NCI-H748 treated with DMSO at 0.1 percent for 48 hours (cell line): ENCODE data around the gene CYTH4.

Experiments
- DNase-seq: peaks from one replicate; lab custom pipeline; 2025; lab: John Stamatoyannopoulos, UW

Gene CYTH4

DNA sequence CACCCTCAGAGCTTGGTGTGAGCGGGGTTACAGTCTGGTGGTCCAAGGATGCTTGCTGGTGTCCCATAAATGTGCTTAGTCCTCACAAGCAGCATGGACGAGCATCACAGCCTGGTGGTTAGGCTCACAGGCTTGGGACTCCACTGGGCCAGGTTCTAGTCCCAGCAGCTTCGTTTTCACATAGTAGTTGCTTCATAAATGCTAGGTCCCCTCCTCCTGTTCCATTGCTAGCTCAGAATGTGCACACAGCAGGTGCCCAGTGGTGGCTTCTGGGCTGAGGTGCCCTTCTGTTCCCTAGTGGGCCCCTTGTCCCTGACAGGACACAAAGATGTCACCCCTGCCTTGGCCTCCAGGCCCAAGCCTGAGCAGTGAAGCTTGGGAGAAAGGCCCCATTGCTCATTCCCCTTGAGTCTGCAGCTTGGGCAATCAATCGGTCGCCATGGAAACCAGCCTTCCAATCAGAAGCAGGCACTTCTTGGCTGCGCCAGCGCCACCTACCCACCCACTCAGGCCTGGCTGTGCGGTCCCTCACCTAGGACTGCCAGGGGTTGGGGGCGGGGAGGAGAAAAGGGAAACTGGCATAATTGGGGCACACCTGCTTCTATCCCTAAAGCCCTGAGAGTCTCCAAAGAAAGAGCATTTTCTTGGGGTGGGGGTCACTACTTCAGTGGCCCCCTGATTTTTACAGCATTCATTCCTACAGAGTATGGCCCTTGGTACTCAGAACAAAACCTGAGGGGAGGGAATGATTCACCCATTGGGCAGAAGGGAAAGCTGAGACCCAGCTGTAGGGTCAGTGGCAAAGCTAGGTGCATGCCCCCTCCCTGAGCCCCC, 48.1 kb downstream of the CYTH4 start:
- peak; percentile 13 for DNase-seq

DNA sequence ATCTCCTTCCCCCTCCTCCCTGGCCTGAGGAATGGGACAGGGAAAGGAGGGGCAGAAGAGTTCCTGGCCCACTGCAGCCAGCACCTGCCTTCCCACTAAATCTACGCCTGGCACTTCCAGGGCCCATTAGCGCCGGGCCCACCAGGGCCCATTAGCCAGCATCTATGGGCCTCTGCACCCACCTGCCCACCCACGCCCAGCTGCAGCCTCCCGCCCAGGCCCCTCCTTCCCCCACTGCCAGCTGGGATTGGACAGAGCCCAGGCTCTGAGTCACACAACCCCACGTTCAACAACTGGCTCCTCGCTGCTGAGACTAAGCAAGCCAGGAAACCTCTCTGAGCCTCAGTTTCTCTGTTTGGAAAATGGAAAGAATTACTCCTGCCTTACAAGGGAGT, 48.7 kb downstream of the CYTH4 start:
- DNase-seq: no peak

DNA sequence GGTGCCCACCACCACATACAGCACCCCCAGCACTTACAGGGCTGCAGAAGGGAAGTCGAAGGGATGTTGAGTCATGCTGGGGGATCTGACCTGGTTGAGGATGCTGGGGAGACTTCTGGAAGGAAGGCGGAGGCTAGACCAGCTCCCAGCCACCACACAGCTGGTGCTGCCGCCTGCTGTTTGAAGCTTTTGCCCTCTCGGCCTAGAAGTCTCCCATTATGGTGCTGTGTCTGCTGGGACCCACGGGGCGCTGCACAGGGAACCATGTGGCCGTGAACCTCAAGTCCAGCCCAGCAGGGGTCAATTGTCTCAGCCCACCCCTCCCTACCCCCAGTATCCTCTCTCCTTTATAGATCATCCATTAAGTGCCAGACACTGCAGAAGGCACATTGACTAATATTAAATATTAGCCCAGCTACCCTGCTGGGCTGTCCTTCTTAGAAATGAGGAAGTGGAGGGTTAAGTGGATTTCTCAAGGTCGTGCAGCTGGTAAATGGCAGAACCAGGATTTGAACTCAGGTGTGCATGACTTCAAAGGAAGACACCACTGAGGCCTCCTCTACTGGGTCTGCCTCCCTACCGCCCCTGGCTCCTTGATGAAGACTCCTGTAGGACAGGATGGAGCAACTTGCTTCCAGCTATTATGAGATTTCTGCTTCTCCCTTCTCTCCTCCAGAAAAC, 49.7 kb downstream of the CYTH4 start:
- no peak for DNase-seq

DNA sequence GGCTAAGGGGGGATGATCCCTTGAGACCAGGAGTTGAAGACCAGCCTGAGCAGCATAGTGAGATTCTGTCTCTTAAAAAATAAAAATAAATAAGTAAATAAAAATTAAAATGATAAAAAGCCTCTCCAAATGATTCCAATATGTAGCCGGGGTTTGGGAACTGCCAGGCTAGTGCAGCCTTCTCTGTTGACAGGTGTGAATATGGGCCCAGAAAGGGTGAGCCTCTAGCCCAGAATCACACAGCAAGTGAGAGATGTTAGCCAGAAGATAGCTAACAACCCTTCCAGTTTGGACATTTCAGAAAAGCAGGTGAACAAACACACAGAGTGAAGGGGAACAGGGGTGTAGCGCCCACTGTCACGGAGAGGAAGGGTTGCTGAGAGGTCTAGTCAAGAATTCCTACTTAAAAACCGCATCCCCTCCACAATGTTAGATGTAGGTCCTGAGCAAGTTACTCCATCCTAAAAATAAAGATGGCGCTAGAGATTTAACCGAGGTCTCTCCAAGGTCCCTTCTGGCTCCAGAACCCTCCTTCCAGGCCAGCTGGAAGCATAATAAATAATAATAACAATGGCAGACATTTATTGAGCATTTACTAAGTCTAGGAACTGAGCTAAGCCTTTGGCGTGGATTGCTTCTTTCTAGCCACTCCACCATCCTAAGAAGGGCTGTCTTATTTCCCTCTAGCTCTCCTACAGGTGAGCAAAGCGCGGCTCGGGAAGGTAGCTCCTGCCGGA, 51.6 kb downstream of the CYTH4 start:
- DNase-seq: no peak

GRCh38 chr22:37334461-37334858, 52.2 kb downstream of the CYTH4 start:
- DNase-seq: no peak

DNA sequence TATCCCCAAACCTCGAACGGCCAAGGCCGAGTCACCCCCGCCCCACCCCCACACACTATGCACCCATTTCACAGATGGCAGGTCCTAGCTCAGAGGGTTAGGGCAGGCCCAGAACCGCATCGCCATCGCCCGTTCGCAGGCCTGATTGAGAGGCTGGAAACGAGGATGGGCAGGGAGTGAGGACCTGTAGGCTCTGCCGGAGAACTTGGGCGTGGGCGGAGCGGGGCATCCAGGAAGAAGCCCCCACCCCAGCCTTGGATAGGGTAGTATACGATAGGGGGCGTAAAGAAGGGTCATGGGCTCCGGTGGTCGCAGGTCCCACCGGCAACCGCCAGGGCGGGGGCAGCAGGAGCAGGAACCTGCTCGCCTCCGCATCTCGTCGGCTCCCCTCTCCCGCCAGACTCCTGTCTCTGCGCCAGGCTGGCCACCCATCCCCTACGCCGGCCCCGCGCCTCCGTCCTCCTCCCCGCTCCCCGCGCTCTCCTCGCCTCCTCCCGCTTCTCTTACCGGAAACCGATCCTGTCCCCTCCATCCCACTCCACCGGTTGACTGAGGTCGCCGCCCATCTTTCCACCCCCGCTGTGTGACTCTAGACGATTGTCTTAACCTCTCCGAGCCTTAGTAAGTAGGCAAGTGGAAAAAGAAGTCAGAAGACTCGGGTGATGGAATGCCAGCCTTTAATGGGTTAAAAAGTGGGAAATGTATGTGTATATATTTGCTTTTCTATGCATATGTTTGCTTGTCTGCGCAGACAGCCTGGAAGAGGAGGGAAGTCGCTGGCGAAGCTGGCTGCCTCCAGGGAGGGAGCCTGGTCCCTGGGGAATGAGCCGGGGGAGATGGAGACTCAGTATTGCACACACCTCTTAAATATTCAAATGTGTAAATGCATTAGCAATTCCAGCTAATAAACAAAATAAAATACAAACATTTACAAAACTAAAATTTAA, 52.8 kb downstream of the CYTH4 start:
- DNase-seq: peak; percentile 5

DNA sequence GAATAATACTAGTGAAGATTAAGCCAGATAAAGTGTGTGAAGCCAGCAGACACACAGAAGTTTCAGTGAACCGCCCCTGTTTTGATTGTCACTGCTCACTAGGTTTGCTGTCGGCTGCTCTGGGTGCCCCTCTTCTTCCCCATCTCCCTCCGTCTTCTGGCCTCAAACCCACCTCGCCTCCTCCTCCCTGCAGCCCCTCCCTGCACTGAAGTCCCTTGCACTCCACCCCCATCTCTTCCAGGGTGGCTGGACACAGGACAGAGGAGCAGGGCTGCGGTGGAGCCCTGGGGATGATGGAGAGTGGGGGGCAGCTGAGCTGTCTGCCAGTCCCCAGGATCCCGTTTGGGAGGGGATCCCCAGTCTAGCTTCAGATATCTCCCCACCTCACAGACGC, 53.5 kb downstream of the CYTH4 start:
- no peak for DNase-seq

GRCh38 chr22:37336579-37336978, 54.3 kb downstream of the CYTH4 start:
- no peak for DNase-seq

- no peak for DNase-seq
Measured at GRCh38 chr22:37337204-37337943, 55.1 kb downstream of the CYTH4 start.

- no peak for DNase-seq
Measured at GRCh38 chr22:37338539-37339246, 56.4 kb downstream of the CYTH4 start.

DNA sequence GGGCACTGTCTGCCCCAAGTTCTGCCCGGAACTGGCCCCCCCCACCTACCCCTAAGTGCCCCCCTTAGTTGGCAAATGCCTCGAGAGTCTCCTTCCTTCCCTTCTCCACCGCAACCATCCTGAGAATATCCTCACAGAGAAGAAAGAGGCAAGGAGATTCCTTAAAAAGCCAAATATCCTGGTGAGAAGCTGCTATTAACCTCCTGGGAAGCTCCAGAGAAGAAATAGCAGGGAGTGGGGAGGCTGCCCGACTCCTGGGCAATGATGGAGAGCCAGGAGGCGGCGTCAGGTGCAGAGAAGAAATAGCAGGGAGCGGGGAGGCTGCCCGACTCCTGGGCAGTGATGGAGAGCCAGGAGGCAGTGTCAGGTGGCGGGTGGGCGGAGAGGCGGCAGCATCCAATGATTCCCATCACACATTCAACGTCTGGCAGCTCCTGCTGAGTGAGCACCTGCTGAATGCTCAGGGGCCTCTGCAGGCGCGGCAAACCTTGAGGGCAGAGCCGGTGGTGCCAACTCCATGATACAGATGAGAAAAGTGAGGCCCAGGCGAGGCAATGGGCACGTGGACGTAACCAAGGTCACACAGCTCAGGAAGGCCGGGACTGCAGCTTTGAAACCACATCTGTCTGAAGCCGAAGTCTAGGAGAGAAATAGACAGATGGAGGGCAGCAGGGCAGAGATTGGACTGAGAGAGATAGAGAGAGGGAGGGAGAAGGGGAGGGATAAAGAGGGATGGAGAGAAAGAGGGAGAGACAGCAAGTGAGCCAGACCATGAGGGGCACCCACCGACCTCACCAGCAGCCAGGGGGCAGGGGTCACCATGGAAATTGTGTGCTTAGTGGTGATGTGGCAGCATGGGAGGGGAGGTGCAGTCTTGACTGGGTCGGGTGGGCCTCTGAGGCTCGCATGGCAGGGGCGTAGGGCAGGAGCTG, 58.3 kb downstream of the CYTH4 start:
- peak; percentile 1 for DNase-seq

GRCh38 chr22:37342065-37342464, 59.8 kb downstream of the CYTH4 start:
- DNase-seq: no peak

DNA sequence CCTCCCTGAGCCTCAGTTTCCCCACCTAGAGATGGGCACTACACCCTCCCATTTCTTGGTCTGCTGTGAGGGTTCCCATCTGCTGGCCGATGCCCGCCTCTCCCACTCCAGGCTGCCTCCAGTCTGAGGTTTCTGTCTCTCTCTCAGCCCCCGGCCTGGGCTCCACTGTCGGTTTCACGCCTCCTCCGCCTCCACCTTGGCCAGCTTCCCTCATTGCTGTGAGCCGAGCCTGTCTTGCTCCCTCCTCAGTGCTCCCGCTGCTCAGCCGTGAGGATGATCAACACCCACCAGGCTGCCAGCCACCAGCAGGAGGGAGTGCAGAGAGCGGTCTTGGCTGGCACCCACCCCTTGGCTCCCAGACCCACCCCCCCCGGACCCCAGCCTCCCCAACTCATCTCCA, 61.0 kb downstream of the CYTH4 start:
- no peak for DNase-seq

- no peak for DNase-seq
Measured at GRCh38 chr22:37343863-37344734, 61.8 kb downstream of the CYTH4 start.

DNA sequence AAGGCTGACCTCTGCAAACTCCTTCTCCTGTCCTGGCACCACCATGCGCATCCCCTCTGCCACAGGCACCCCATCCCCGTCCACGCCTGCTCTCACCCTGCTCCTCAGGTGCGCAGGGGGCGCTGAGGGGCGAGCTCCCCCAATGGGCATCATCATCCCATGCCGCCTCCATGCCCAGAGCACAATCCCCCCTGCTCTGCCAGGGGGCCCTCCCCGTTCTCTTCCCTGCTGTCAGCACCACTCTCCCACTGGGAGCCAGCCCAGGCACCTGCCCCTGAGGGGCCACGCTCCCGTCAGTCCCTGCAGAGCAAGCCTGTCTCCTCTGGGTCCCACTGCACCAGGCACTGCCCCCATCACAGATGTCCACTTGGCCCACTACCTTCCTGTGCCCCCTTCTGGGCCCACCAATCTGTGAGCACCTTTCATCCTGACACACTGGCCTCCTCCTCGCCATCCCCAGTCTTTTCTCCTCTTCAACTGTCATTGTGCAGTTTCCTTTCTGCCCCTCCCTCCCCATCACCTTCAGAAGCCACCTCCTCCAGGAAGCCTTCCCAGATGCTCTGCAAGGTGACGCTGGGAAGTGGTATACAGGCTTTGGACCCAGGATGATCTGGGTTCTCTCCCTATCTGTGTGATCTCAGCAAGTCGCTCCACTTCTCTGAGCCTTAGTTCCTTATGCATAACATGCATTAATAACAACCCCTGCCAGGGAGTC, 62.6 kb downstream of the CYTH4 start:
- no peak for DNase-seq

DNA sequence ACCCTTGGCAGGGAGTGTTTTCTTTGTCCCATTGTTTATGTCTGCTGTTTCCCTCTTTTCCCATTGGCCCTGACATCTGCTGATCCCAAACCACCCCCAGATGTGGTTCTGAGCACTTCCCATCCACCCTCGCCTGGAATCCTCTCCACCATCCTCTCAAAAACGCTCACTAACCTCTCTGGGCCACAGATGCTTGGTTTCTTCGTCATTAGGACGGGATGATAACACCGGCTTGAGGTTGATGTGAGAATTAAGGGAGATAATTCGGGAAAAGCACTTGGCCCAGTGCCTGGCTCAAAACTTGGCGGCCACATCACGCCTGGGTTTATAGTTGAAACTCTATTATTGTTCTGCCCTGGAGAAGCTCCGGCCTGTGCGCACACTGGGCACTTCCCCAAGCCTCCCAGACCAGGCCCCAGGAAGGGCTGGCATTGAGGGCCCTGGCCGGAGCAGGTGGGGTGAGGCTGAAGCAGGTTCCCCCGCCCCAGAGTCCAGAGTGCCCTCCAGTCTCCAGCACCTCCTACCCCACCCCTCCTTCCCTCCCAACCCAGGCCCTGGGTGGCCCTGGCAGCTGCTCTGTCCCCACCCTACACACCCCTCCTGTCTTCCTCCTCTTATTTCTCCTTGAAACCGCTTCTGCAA, 63.7 kb downstream of the CYTH4 start:
- no peak for DNase-seq

GRCh38 chr22:37346505-37346895, 64.2 kb downstream of the CYTH4 start:
- DNase-seq: no peak
